Uterus (tissue), 4 donors: ENCODE data around the gene GOLGA8N. TPM values are rescaled to one million over a fixed set of nuclear protein-coding genes. Genes with fewer than 3 reads are reported as not detected.
A peak's percentile ranks its signal among the peaks of the same experiment; 100 is the strongest.

Source experiments
- DNase-seq, 2 donors: peaks; one replicate each; pipeline ENCODE4 v3.0.0-alpha.2; 2019 to 2020
- H3K27ac ChIP-seq, 2 donors: fragments of 200-600 bp; sonication (generic); 1 replicate in 1 of 2; 2 replicates in 1 of 2; pipeline ENCODE4 v1.5.1; 2016 to 2018
- H3K27me3 ChIP-seq, 2 donors: fragments of 200-600 bp; sonication (generic); one replicate each; pipeline ENCODE4 v1.5.1; 2018 to 2019; ENCODE audit warnings: control low read depth in 1 of 2
- H3K36me3 ChIP-seq, 2 donors: fragments of 200-600 bp; sonication (generic); one replicate each; pipeline ENCODE4 v1.5.1; 2019; ENCODE audit warnings: control low read depth in 1 of 2
- H3K4me1 ChIP-seq, 2 donors: fragments of 200-600 bp; sonication (generic); one replicate each; pipeline ENCODE4 v1.5.1; 2018 to 2019; ENCODE audit warnings: control low read depth in 1 of 2
- H3K4me3 ChIP-seq, 2 donors: fragments of 200-600 bp; sonication (generic); 1 replicate in 1 of 2; 2 replicates in 1 of 2; pipeline ENCODE4 v1.5.1; 2018 to 2019; ENCODE audit warnings: mild to moderate bottlenecking in 1 of 2
- H3K9me3 ChIP-seq, 2 donors: fragments of 200-600 bp; sonication (generic); one replicate each; pipeline ENCODE4 v1.5.1; 2019; ENCODE audit warnings: control low read depth in 1 of 2
- CTCF ChIP-seq, 4 experiments: fragments of 200-600 bp in 2 of 4; fragments of 450-650 bp in 2 of 4; sonication (generic) in 2 of 4; IDR thresholded peaks; one replicate each; pipeline ENCODE4 v1.5.1; 2016 to 2019; ENCODE audit warnings: antibody characterized with exemption in 4 of 4, mild to moderate bottlenecking in 2 of 4, moderate library complexity in 1 of 4
- POLR2A ChIP-seq, 2 donors: fragments of 450-650 bp; IDR thresholded peaks; one replicate each; pipeline ENCODE4 v1.6.1; 2016; ENCODE audit warnings: antibody characterized with exemption in 2 of 2, mild to moderate bottlenecking in 1 of 2, moderate library complexity in 1 of 2
- intact Hi-C: fragments of 100-400 bp; cut with DNase I; formaldehyde crosslinking; loops from one replicate; pipeline ENCODE4 v1.15.1; 2023; ENCODE audit warnings: low total_unique reads
- total RNA-seq, 4 donors: library from RNA; depleted of rRNA in 3 of 4; stranded (reverse); fragments of >200 nt in 3 of 4; gene quantifications; one replicate each; pipeline versions ENCODE4 v1.1.0 to v1.2.4, GENCODE V29; 2014 to 2023
- donor health status: DM: yes; HTN: yes; CAD: no.

GOLGA8N gene
- total RNA-seq, 4 donors from 2014 or later = 3.8 to 22.0 (median 13.9) TPM

GRCh38 chr15:32642667-32643435 lies 49.6 kb downstream of the GOLGA8N start:
- Histone ChIP-seq H3K4me3 (no peak overlapping the region), H3K9me3 (no peaks in the 10 kb centered on the region), H3K27ac (no peak overlapping the region), H3K4me1 (no peaks in the 10 kb centered on the region), H3K27me3 (no peaks in the 10 kb centered on the region), H3K36me3 (no peaks in the 10 kb centered on the region)
- TF ChIP-seq POLR2A (IDR thresholded peaks at IDR 0.05) = no peak
- TF ChIP-seq CTCF (IDR thresholded peaks at IDR 0.05) = no peak
- intact Hi-C loops = no loop called here
- DNase-seq = no peak

GRCh38 chr15:32643907-32644445 lies 50.7 kb downstream of the GOLGA8N start:
- Histone ChIP-seq H3K4me1 (no peaks in the 10 kb centered on the region), H3K27ac (no peak overlapping the region), H3K4me3 (no peak overlapping the region), H3K36me3 (no peaks in the 10 kb centered on the region), H3K9me3 (no peaks in the 10 kb centered on the region), H3K27me3 (no peaks in the 10 kb centered on the region)
- TF ChIP-seq POLR2A (IDR thresholded peaks at IDR 0.05) (no peak), CTCF (IDR thresholded peaks at IDR 0.05) (no peak)
- no peak for DNase-seq
- intact Hi-C loops = no loop called here

GRCh38 chr15:32646291-32646690 lies 53.0 kb downstream of the GOLGA8N start:
- Histone ChIP-seq H3K4me1 (no peaks in the 10 kb centered on the region), H3K9me3 (no peaks in the 10 kb centered on the region)
- intact Hi-C loops = no loop called here

GRCh38 chr15:32649342-32649741 lies 56.1 kb downstream of the GOLGA8N start:
- Histone ChIP-seq H3K27me3 (no peaks in the 10 kb centered on the region), H3K27ac (no peak overlapping the region), H3K9me3 (no peaks in the 10 kb centered on the region), H3K4me3 (no peak overlapping the region), H3K36me3 (no peaks in the 10 kb centered on the region), H3K4me1 (no peaks in the 10 kb centered on the region)
- intact Hi-C loops = no loop called here
- DNase-seq = no peak
- TF ChIP-seq POLR2A (IDR thresholded peaks at IDR 0.05) = no peak
- TF ChIP-seq CTCF (IDR thresholded peaks at IDR 0.05) = no peak

More at GRCh38 chr15:32646291-32646690, 53.0 kb downstream of the GOLGA8N start:
- DNase-seq = no peak
- Histone ChIP-seq H3K36me3 (no peaks in the 10 kb centered on the region), H3K27me3 (no peaks in the 10 kb centered on the region), H3K4me3 (no peak overlapping the region), H3K27ac (no peak overlapping the region)
- TF ChIP-seq CTCF (IDR thresholded peaks at IDR 0.05) (no peak), POLR2A (IDR thresholded peaks at IDR 0.05) (no peak)

- intact Hi-C loops = no loop called here
- peak; percentile 43 to 57 (median 49) for TF ChIP-seq CTCF (IDR thresholded peaks at IDR 0.05)
- TF ChIP-seq POLR2A (IDR thresholded peaks at IDR 0.05) = no peak
- peak in 1 of 2 donors; percentile 19 for DNase-seq
Measured at GRCh38 chr15:32651229-32651837, 58.1 kb downstream of the GOLGA8N start.

More at GRCh38 chr15:32651229-32651837, 58.1 kb downstream of the GOLGA8N start:
- H3K4me1 ChIP-seq = no peaks in the 10 kb centered on the region
- H3K27me3 ChIP-seq = no peaks in the 10 kb centered on the region
- no peak overlapping the region for H3K27ac ChIP-seq
- H3K9me3 ChIP-seq = no peaks in the 10 kb centered on the region
- no peak overlapping the region for H3K4me3 ChIP-seq
- H3K36me3 ChIP-seq = no peaks in the 10 kb centered on the region
